ENCODE measurements around the gene GPX2.

DNA sequence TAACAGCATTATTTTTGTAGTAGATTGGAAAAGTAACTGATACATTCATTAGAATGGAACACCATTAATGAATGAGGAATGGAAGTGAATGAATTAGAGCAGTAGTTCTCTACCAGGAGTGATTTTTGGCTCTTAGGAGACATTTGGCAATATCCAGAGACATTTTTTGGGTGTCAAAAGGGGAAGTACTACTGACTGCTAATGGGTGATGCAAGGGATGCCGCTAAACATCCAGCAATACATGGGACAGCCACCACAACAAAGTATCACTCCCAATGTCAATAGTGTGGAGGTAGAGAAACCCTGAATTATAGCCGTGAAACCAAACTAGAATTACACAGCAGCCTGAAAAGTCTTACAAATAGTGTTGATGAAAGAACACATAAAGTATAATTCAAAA, 26.7 kb downstream of the GPX2 start:
- TF ChIP-seq, protein P1, sequence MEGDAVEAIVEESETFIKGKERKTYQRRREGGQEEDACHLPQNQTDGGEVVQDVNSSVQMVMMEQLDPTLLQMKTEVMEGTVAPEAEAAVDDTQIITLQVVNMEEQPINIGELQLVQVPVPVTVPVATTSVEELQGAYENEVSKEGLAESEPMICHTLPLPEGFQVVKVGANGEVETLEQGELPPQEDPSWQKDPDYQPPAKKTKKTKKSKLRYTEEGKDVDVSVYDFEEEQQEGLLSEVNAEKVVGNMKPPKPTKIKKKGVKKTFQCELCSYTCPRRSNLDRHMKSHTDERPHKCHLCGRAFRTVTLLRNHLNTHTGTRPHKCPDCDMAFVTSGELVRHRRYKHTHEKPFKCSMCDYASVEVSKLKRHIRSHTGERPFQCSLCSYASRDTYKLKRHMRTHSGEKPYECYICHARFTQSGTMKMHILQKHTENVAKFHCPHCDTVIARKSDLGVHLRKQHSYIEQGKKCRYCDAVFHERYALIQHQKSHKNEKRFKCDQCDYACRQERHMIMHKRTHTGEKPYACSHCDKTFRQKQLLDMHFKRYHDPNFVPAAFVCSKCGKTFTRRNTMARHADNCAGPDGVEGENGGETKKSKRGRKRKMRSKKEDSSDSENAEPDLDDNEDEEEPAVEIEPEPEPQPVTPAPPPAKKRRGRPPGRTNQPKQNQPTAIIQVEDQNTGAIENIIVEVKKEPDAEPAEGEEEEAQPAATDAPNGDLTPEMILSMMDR (IDR thresholded peaks at IDR 0.05; ENCODE audit: borderline replicate concordance, extremely low read depth, low read length, poor library complexity, severe bottlenecking) = no peak
- no peak for TF ChIP-seq EZH2 (IDR thresholded peaks at IDR 0.05; ENCODE audit: borderline replicate concordance, low read depth, low read length, severe bottlenecking)

Measured in DND-41 (cell line).